IMR-90 (cell line): ENCODE data around the gene CD180. TPM values are rescaled to one million over a fixed set of nuclear protein-coding genes. Genes with fewer than 3 reads are reported as not detected.

Experiments used
- ATAC-seq: fragments of 200-7000 bp; cut with Tn5 transposase; 2 replicates; pipeline ENCODE4 v1.9.1; 2020; ENCODE audit warnings: low read depth, mild to moderate bottlenecking, moderate library complexity
- BruUV-seq: library from RNA; stranded (reverse); fragments of 400-500 nt; replicated peaks from 2 replicates; lab custom pipeline; 2021; lab: Mats Ljungman, UMichigan
- CTCF ChIA-PET: fragments of 300-600 bp; formaldehyde crosslinking; extraction: SDS; loops from one replicate; lab custom pipeline; 2021; ENCODE audit warnings: antibody characterized with exemption; lab: Yijun Ruan, JAX
- POLR2A ChIA-PET: fragments of 300-600 bp; sonication (Branson Sonifier 250); formaldehyde crosslinking; loops from one replicate; lab custom pipeline; 2022; ENCODE audit warnings: antibody characterized with exemption; ENCODE audit not compliant: unreplicated experiment; lab: Charles Lee
- DNase-seq: peaks from one replicate; pipeline ENCODE4 v3.0.0; 2013
- H2AFZ ChIP-seq: replicated peaks from 2 replicates; pipeline ENCODE3; 2013; ENCODE audit warnings: low read length, mild to moderate bottlenecking; ENCODE audit not compliant: poor library complexity
- H2AK5ac ChIP-seq: 2 replicates; pipeline ENCODE4 v1.6.1; 2013; ENCODE audit warnings: low read depth, low read length, inconsistent platforms
- H2AK9ac ChIP-seq: replicated peaks from 2 replicates; pipeline ENCODE3; 2013; ENCODE audit warnings: mild to moderate bottlenecking, low read depth, low read length, moderate library complexity; ENCODE audit not compliant: poor library complexity
- H2BK120ac ChIP-seq: 2 replicates; pipeline ENCODE4 v1.6.1; 2013; ENCODE audit warnings: low read depth, low read length, inconsistent platforms
- H2BK15ac ChIP-seq: 3 replicates; pipeline ENCODE4 v1.6.1; 2013; ENCODE audit warnings: low read depth, low read length, inconsistent platforms
- H2BK20ac ChIP-seq: 2 replicates; pipeline ENCODE4 v1.6.1; 2013; ENCODE audit warnings: low read depth, mild to moderate bottlenecking, inconsistent platforms, low read length, moderate library complexity
- H2BK5ac ChIP-seq: 2 replicates; pipeline ENCODE4 v1.6.1; 2013; ENCODE audit warnings: mild to moderate bottlenecking, low read depth, low read length, inconsistent platforms; ENCODE audit not compliant: poor library complexity, severe bottlenecking
- H3K14ac ChIP-seq: replicated peaks from 2 replicates; pipeline ENCODE4 v1.6.1; 2013; ENCODE audit warnings: low read depth, low read length, inconsistent platforms
- H3K18ac ChIP-seq: 2 replicates; pipeline ENCODE4 v1.6.1; 2013; ENCODE audit warnings: low read depth, low read length, control low read depth
- H3K23ac ChIP-seq: 2 replicates; pipeline ENCODE4 v1.6.1; 2013; ENCODE audit warnings: low read depth, low read length, inconsistent platforms
- H3K27ac ChIP-seq: 2 replicates; pipeline ENCODE4 v1.5.1; 2013; ENCODE audit warnings: mild to moderate bottlenecking, control low read depth, low read length; ENCODE audit not compliant: insufficient read depth
- H3K27me3 ChIP-seq: 2 replicates; pipeline ENCODE4 v1.6.1; 2013; ENCODE audit warnings: low read length; ENCODE audit not compliant: control insufficient read depth, insufficient read depth
- H3K36me3 ChIP-seq: 2 replicates; pipeline ENCODE4 v1.6.1; 2013; ENCODE audit warnings: low read length, mixed read lengths; ENCODE audit not compliant: control insufficient read depth, insufficient read depth
- H3K4ac ChIP-seq: 2 replicates; pipeline ENCODE4 v1.6.1; 2013; ENCODE audit warnings: low read depth, low read length, inconsistent platforms
- H3K4me1 ChIP-seq: 2 replicates; pipeline ENCODE4 v1.6.1; 2013; ENCODE audit warnings: low read length, mixed read lengths; ENCODE audit not compliant: control insufficient read depth, insufficient read depth
- H3K4me2 ChIP-seq: 2 replicates; pipeline ENCODE4 v1.6.1; 2013; ENCODE audit warnings: low read depth, mild to moderate bottlenecking, control low read depth, low read length, moderate library complexity
- H3K4me3 ChIP-seq: 2 replicates; pipeline ENCODE4 v1.5.1; 2013; ENCODE audit warnings: low read depth, mild to moderate bottlenecking, control low read depth, low read length, moderate library complexity; ENCODE audit not compliant: insufficient read depth
- H3K56ac ChIP-seq: 2 replicates; pipeline ENCODE4 v1.6.1; 2013; ENCODE audit warnings: low read length, inconsistent platforms; ENCODE audit not compliant: insufficient read depth; ENCODE audit errors: extremely low read depth
- H3K79me1 ChIP-seq, 2 experiments: 2 replicates each; pipeline ENCODE4 v1.6.1; 2013; ENCODE audit warnings: low read length in 2 of 2, inconsistent platforms in 1 of 2, low read depth in 1 of 2
- H3K9ac ChIP-seq: 2 replicates; pipeline ENCODE4 v1.6.1; 2013; ENCODE audit warnings: low read depth, low read length, control low read depth
- H3K9me1 ChIP-seq: 2 replicates; pipeline ENCODE4 v1.6.1; 2013; ENCODE audit warnings: low read length, inconsistent platforms; ENCODE audit not compliant: insufficient read depth
- H3K9me3 ChIP-seq: 2 replicates; pipeline ENCODE4 v1.6.1; 2013; ENCODE audit warnings: low read length; ENCODE audit not compliant: control insufficient read depth, insufficient read depth
- H4K20me1 ChIP-seq: 2 replicates; pipeline ENCODE4 v1.6.1; 2013; ENCODE audit warnings: low read length, inconsistent platforms; ENCODE audit not compliant: insufficient read depth
- H4K5ac ChIP-seq: 2 replicates; pipeline ENCODE4 v1.6.1; 2013; ENCODE audit warnings: mild to moderate bottlenecking, low read depth, low read length, control low read depth
- H4K8ac ChIP-seq, 2 experiments: 2 replicates each; pipeline ENCODE4 v1.6.1; 2013; ENCODE audit warnings: low read depth in 2 of 2, low read length in 2 of 2, control low read depth in 1 of 2, inconsistent platforms in 1 of 2
- H4K91ac ChIP-seq: 2 replicates; pipeline ENCODE4 v1.6.1; 2013; ENCODE audit warnings: low read depth, low read length, inconsistent platforms; ENCODE audit not compliant: insufficient read depth
- BHLHE40 ChIP-seq: fragments of 150-350 bp; IDR thresholded peaks from 2 replicates; pipeline ENCODE4 v1.6.1; 2016; ENCODE audit warnings: mild to moderate bottlenecking, low read depth, low read length
- ELK1 ChIP-seq: fragments of 150-350 bp; IDR thresholded peaks from 2 replicates; pipeline ENCODE4 v1.6.1; 2016; ENCODE audit warnings: low read depth, mild to moderate bottlenecking, low read length, moderate library complexity, borderline replicate concordance
- WGBS, 2 experiments: methylation state at CpG; one replicate each; pipeline versions ENCODE4 v1.1.5 to v1.1.7; 2013; ENCODE audit warnings: missing lambda C conversion rate in 2 of 2; ENCODE audit not compliant: insufficient read length in 1 of 2; ENCODE audit errors: extremely low coverage in 2 of 2; 5-methylcytosine and 5-hydroxymethylcytosine counted together
- dilution Hi-C: fragments of 300-500 bp; cut with HindIII; formaldehyde crosslinking; loops from one replicate; pipeline ENCODE4 v1.14.3; 2018; ENCODE audit warnings: low sequenced_read_pairs; ENCODE audit not compliant: unreplicated experiment
- in situ Hi-C: fragments of 300-500 bp; cut with MboI; formaldehyde crosslinking; loops from 3 replicates; pipeline ENCODE4 v1.14.3; 2019; ENCODE audit warnings: low sequenced_read_pairs, inconsistent platforms, mixed read lengths
- intact Hi-C: fragments of 100-400 bp; cut with micrococcal nuclease; formaldehyde crosslinking; loops from 2 replicates; pipeline ENCODE4 v1.10.0; 2022
- polyA plus RNA-seq, 3 experiments: library from polyadenylated mRNA; depleted of rRNA; stranded (reverse); fragments of >200 nt; gene quantifications; 2 replicates each; pipeline ENCODE4 v1.2.3, GENCODE V29; 2012; ENCODE audit warnings: low replicate concordance in 1 of 3
- total RNA-seq: library from RNA; depleted of rRNA; stranded (reverse); fragments of >200 nt; gene quantifications from 2 replicates; pipeline ENCODE4 v1.2.3, GENCODE V29; 2012

The CD180 gene
- total and polyA plus RNA-seq, 2 of the 4 experiments (the other 2 are of a cell fraction) = not detected

DNA sequence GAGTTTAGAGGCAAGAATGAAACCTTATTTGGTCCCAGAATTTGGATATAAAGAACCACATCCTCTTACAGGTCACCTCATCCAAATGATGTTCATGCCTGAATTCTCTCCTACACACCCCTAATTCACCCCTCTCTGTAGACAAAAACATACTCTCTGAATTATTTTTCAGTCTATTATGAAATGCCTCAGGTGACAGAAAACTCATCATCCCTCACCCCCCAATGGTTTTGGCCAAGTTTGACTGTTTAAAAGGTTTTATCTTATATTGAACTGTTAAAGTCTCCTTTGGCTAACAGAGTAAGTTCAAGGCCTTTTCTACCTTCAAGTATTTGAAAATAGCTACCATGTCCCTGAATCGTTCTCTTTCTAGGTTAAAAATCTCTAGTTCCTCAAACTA lies 2.3 kb upstream of the CD180 start:
- H2BK15ac ChIP-seq = no peak overlapping the region
- WGBS, 2 experiments = no CpG with 5 or more reads among the region's 1 CpG
- no peak overlapping the region for H2AFZ ChIP-seq
- H2AK5ac ChIP-seq = no peak overlapping the region
- no peak overlapping the region for H4K5ac ChIP-seq
- H3K14ac ChIP-seq = no peak overlapping the region
- ChIA-PET POLR2A (no interaction called here), CTCF (no interaction called here)
- H4K20me1 ChIP-seq = no peaks in the 10 kb centered on the region
- TF ChIP-seq ELK1 = no peak
- TF ChIP-seq BHLHE40 = no peak
- H3K79me1 ChIP-seq = no peaks in the 10 kb centered on the region
- intact Hi-C loops (no loop called here), dilution Hi-C loops (no loop called here), in situ Hi-C loops (no loop called here)
- H3K27me3 ChIP-seq = 0 out of 2 replicates have a peak, but pooled peaks cover 2% of the 10 kb centered on the region
- no peak overlapping the region for H3K23ac ChIP-seq
- H3K9ac ChIP-seq = no peak overlapping the region
- no peak overlapping the region for H3K27ac ChIP-seq
- H3K4ac ChIP-seq = no peak overlapping the region
- no peak overlapping the region for H2BK120ac ChIP-seq
- no peaks in the 10 kb centered on the region for H3K36me3 ChIP-seq
- no peak overlapping the region for H2BK20ac ChIP-seq
- H3K4me1 ChIP-seq = no peaks in the 10 kb centered on the region
- no peak overlapping the region for H3K4me3 ChIP-seq
- ATAC-seq (no peak), DNase-seq (no peak)
- BruUV-seq = no TSS peak
- H2AK9ac ChIP-seq = no peak overlapping the region
- no peak overlapping the region for H3K18ac ChIP-seq
- no peak overlapping the region for H4K8ac ChIP-seq
- H3K4me2 ChIP-seq = no peak overlapping the region
- H4K91ac ChIP-seq = no peak overlapping the region
- H3K56ac ChIP-seq = no peak overlapping the region
- H3K9me1 ChIP-seq = no peaks in the 10 kb centered on the region; the same call in 1 of the 2 replicates
- H3K9me3 ChIP-seq = no peaks in the 10 kb centered on the region
- H2BK5ac ChIP-seq = no peak overlapping the region
